ENCODE results near the gene GAREM2. TPM values are rescaled to one million over a fixed set of nuclear protein-coding genes. Genes with fewer than 3 reads are reported as not detected.

The GAREM2 gene
- total and polyA plus RNA-seq, 9 of the 15 experiments (the other 6 are each of a cell fraction or from before 2014, with no cell fraction given), result 1.7 to 12.4 (median 2.5) TPM

DNA sequence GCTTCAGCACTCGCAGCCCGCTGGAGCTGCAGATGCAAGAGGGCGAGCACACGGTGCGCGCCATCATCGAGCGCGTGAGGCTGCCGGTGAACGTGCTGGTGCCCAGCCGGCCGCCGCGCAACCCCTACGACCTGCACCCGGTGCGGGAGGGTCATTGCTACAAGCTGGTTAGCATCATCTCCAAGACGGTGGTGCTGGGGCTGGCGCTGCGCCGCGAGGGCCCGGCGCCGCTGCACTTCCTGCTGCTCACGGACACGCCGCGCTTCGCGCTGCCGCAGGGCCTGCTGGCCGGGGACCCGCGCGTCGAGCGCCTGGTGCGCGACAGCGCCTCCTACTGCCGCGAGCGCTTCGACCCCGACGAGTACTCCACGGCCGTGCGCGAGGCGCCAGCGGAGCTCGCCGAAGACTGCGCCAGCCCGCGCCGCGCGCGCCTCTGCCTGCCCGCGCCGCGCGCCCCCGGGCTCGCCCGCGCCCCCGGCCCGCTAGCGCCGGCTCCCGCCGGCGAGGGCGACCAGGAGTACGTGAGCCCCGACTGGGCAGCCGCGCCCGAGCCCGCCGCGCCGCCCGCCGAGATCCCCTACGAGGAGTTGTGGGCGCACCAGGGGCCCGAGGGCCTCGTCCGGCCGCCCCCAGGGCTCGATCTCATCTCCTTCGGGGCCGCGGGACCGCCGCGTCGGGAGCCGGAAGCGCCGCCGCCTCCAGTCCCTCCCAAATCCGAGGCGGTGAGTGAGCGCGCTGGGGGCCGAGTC lies 11.8 kb downstream of the GAREM2 start (continued):
- TF ChIP-seq ZNF589 (CRISPR knock-in tag; IDR thresholded peaks at IDR 0.05; ENCODE audit: low read depth), result peak; percentile 91
- 0 out of 2 replicates have a peak, but pooled peaks have one; percentile 28 for TF ChIP-seq HCFC1 (IDR thresholded peaks at IDR 0.05; ENCODE audit: low read depth, low read length)
- no peak for TF ChIP-seq SREBF1 (IDR thresholded peaks at IDR 0.05; ENCODE audit: borderline replicate concordance, low read depth, low read length)
- TF ChIP-seq, protein P1, sequence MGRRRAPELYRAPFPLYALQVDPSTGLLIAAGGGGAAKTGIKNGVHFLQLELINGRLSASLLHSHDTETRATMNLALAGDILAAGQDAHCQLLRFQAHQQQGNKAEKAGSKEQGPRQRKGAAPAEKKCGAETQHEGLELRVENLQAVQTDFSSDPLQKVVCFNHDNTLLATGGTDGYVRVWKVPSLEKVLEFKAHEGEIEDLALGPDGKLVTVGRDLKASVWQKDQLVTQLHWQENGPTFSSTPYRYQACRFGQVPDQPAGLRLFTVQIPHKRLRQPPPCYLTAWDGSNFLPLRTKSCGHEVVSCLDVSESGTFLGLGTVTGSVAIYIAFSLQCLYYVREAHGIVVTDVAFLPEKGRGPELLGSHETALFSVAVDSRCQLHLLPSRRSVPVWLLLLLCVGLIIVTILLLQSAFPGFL (CRISPR knock-in tag; IDR thresholded peaks at IDR 0.05), result no peak
- no peak for TF ChIP-seq EGR1 (conservative IDR thresholded peaks at IDR 0.05)
- no peak for TF ChIP-seq ZKSCAN8 (CRISPR knock-in tag; IDR thresholded peaks at IDR 0.05)
- TF ChIP-seq POLR3A (IDR thresholded peaks at IDR 0.05; ENCODE audit: borderline replicate concordance, extremely low read depth, insufficient read depth, insufficient read length), result no peak
- no peak for TF ChIP-seq EZH2 (IDR thresholded peaks at IDR 0.05; ENCODE audit: borderline replicate concordance, low read depth, low read length)
- TF ChIP-seq AFF1 (IDR thresholded peaks at IDR 0.05; ENCODE audit: low read depth in 1 of 2, partially characterized antibody in 2 of 2), result no peak
- TF ChIP-seq ZNF507 (tag; conservative IDR thresholded peaks at IDR 0.05), result no peak
- TF ChIP-seq RHOXF2B (CRISPR knock-in tag; conservative IDR thresholded peaks at IDR 0.05), result no peak
- TF ChIP-seq GATAD2B (IDR thresholded peaks at IDR 0.05; ENCODE audit: borderline replicate concordance), result peak; percentile 93; the same call in 1 of the 2 replicates
- TF ChIP-seq, protein P2, sequence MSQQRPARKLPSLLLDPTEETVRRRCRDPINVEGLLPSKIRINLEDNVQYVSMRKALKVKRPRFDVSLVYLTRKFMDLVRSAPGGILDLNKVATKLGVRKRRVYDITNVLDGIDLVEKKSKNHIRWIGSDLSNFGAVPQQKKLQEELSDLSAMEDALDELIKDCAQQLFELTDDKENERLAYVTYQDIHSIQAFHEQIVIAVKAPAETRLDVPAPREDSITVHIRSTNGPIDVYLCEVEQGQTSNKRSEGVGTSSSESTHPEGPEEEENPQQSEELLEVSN (IDR thresholded peaks at IDR 0.05; ENCODE audit: borderline replicate concordance in 1 of 2, extremely low read depth in 1 of 2, insufficient read depth in 1 of 2, insufficient read length in 1 of 2, low read depth in 1 of 2, low read length in 1 of 2, poor library complexity in 1 of 2, severe bottlenecking in 1 of 2), result peak; percentile 97 to 99
- no peak for TF ChIP-seq STAT5A (IDR thresholded peaks at IDR 0.05; ENCODE audit: borderline replicate concordance, low read length)
- no peak for TF ChIP-seq ZNF785 (CRISPR knock-in tag; IDR thresholded peaks at IDR 0.05)
- no peak for TF ChIP-seq ZNF696 (CRISPR knock-in tag; conservative IDR thresholded peaks at IDR 0.05)
- peak; percentile 46; the same call in 1 of the 2 replicates for TF ChIP-seq ETV1 (tag; conservative IDR thresholded peaks at IDR 0.05; ENCODE audit: low read depth)
- peak; percentile 59; the same call in 1 of the 2 replicates for TF ChIP-seq ZNF740 (CRISPR knock-in tag; IDR thresholded peaks at IDR 0.05)
- no peak for TF ChIP-seq ZNF740 (tag; IDR thresholded peaks at IDR 0.05)
- no peak for TF ChIP-seq HDGF (IDR thresholded peaks at IDR 0.05)
